Lower leg skin (tissue), 3 donors: Measurements from ENCODE around the gene FFAR2.

Experiments
- CTCF ChIP-seq, 3 donors: fragments of 450-650 bp; IDR thresholded peaks; one replicate each; pipeline ENCODE4 v1.5.1; 2016; ENCODE audit warnings: antibody characterized with exemption in 3 of 3, mild to moderate bottlenecking in 3 of 3, moderate library complexity in 2 of 3
- POLR2A ChIP-seq, 2 donors: fragments of 450-650 bp; IDR thresholded peaks; one replicate each; pipeline ENCODE4 v1.6.1; 2016 to 2017; ENCODE audit warnings: antibody characterized with exemption in 2 of 2, mild to moderate bottlenecking in 1 of 2, moderate library complexity in 1 of 2

- TF ChIP-seq CTCF (IDR thresholded peaks at IDR 0.05) (no peak), POLR2A (IDR thresholded peaks at IDR 0.05) (no peak)
Observed at GRCh38 chr19:35451338-35452096, 3.5 kb downstream of the FFAR2 start.
